HG02763 (cell line): Measurements from ENCODE around the gene NR2F1.
"Not testable (repeated sequence)": the region's sequence is repeated elsewhere in the genome, so short reads cannot be mapped to it uniquely, and the experiment has no call there.

Source experiments
- ATAC-seq: cut with Tn5 transposase; IDR thresholded peaks from one replicate; pipeline ENCODE4 v1.9.1; 2021; ENCODE audit warnings: mild to moderate bottlenecking, moderate library complexity; ENCODE audit not compliant: unreplicated experiment

NR2F1 gene

GRCh38 chr5:93582677-93583438, at the start of gene NR2F1:
Gene NR2F1 (plus strand): TSS chr5:93583222. CDS start chr5:93585024, 1,802 bp downstream.
- no peak for ATAC-seq

- no peak for ATAC-seq
Measured at GRCh38 chr5:93545872-93546271, 37.1 kb upstream of the NR2F1 start.

- not testable (repeated sequence) for ATAC-seq
Measured at GRCh38 chr5:93549594-93549993, 33.4 kb upstream of the NR2F1 start.

GRCh38 chr5:93557021-93557604, 25.9 kb upstream of the NR2F1 start:
- no peak for ATAC-seq

- no peak for ATAC-seq
Measured at GRCh38 chr5:93566091-93566490, 16.9 kb upstream of the NR2F1 start.

- ATAC-seq: no peak
Measured at GRCh38 chr5:93567424-93567823, 15.6 kb upstream of the NR2F1 start.

- no peak for ATAC-seq
Measured at GRCh38 chr5:93569300-93570160, 13.5 kb upstream of the NR2F1 start.

- no peak for ATAC-seq
Measured at GRCh38 chr5:93570294-93571113, 12.5 kb upstream of the NR2F1 start.

GRCh38 chr5:93571114-93571949, 11.7 kb upstream of the NR2F1 start:
- no peak for ATAC-seq

GRCh38 chr5:93572101-93572607, 10.9 kb upstream of the NR2F1 start:
- ATAC-seq: no peak

- no peak for ATAC-seq
Measured at GRCh38 chr5:93572608-93573353, 10.2 kb upstream of the NR2F1 start.

- ATAC-seq: no peak
Measured at GRCh38 chr5:93573354-93574351, 9.4 kb upstream of the NR2F1 start.

- ATAC-seq: no peak
Measured at GRCh38 chr5:93574491-93575305, 8.3 kb upstream of the NR2F1 start.

GRCh38 chr5:93575461-93576414, 7.3 kb upstream of the NR2F1 start:
- ATAC-seq: no peak

GRCh38 chr5:93576994-93577853, 5.8 kb upstream of the NR2F1 start:
- ATAC-seq: no peak
